T-helper 17 cell (primary cell): ENCODE data around the gene KRT72. TPM values are rescaled to one million over a fixed set of nuclear protein-coding genes. Genes with fewer than 3 reads are reported as not detected.

Experiments
- ATAC-seq: fragments of 150-1000 bp; cut with Tn5 transposase; 2 replicates; pipeline ENCODE4 v1.10.0; 2021; ENCODE audit warnings: mild to moderate bottlenecking, moderate library complexity
- DNase-seq, 3 donors: peaks; one replicate each; pipeline versions ENCODE4 v3.0.0 to v3.0.0-alpha.2; 2020 to 2021
- H3K9me3 ChIP-seq: one replicate; pipeline ENCODE4 v1.7.0; 2013; ENCODE audit warnings: low read length, mild to moderate bottlenecking; ENCODE audit not compliant: control insufficient read depth, poor library complexity, severe bottlenecking
- H3K27ac Mint-ChIP-seq: one replicate; pipeline ENCODE4 v1.8.0; 2022; ENCODE audit warnings: mild to moderate bottlenecking, moderate library complexity, mixed read lengths
- H3K27me3 Mint-ChIP-seq: one replicate; pipeline ENCODE4 v1.8.0; 2022; ENCODE audit warnings: mixed read lengths
- H3K36me3 Mint-ChIP-seq: one replicate; pipeline ENCODE4 v1.8.0; 2022; ENCODE audit warnings: low read depth, mixed read lengths
- H3K4me1 Mint-ChIP-seq: one replicate; pipeline ENCODE4 v1.8.0; 2022; ENCODE audit warnings: mild to moderate bottlenecking, mixed read lengths
- H3K4me3 Mint-ChIP-seq: one replicate; pipeline ENCODE4 v1.8.0; 2022; ENCODE audit warnings: mild to moderate bottlenecking, moderate library complexity, mixed read lengths
- total RNA-seq, 4 donors: library from RNA in 2 of 4; stranded (reverse) in 2 of 4; gene quantifications; one replicate each; pipeline ENCODE4 v1.2.3 and lab custom pipeline; 2022 to 2026

KRT72 gene
- total RNA-seq = 1 to 10 TPM in 1 of 2 donors, under 1 TPM in 1; 0.60 to 1.6 TPM
- total RNA-seq (lab: John Stamatoyannopoulos, UW) = 0 reads per million in 2 donors

DNA sequence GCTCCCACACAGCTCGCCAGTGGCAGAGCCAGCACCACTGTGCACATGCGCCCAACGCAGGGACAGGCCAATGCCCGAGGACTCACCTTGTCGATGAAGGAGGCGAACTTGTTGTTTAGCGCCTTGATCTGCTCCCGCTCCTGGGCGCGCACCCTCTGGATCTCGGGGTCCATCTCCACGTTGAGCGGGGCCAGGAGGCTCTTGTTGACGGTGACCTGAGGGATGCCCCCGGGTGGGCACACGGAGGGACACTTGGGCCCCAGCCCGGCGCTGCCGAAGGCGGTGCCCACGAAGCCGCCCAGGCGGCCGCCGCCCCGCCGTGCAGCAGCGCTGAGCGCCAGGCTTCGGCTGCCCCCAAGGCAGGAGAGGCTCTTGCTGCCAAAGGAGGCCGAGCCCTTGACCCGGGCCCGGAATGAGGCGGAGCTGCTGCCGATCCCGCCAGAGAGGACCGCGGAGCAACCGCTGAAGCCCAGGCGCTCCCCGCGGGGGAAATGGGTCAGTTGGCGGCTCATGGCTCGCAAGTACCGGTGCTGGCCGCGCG, at the start of gene KRT72:
Gene KRT72 (minus strand): TSS at position 523 of the 541 bp plus-strand sequence. CDS start 11 bp downstream, at position 512.
- H3K36me3 Mint-ChIP-seq = peaks cover 2% of the 10 kb centered on the region
- no peak within 1 kb of the TSS for H3K4me3 Mint-ChIP-seq
- H3K27me3 Mint-ChIP-seq = peaks cover 41% of the 10 kb centered on the region
- H3K4me1 Mint-ChIP-seq = peaks cover 16% of the 10 kb centered on the region
- H3K9me3 ChIP-seq = no peaks in the 10 kb centered on the region
- ATAC-seq = no peak
- H3K27ac Mint-ChIP-seq = no peak within 1 kb of the TSS
- no peak for DNase-seq

DNA sequence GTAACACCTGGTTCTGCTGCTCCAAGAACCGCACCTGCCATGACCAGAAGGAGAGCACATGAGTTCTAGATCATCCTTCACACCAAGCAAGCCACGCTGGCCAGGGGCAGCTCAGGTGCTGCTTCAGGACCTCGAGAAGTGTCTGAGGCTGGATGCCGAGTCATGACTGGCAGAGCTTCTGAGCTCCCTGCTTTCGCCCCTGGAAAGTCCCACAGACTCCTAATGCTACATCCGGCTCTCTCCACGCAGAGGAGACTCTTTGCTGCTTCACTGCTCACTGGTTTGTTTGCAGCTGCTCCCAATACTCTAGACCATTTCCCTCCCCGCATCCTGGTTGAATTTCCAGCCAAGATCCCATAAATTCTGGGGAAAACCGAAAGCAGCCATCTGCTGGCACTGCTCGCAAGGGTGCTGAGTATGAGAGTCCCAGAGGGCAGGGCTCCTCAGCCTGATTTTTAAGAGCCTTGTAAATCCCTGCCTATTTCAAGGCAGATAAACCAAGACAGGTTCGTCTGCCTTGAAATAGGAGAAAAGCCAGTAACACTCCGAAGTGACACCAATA, 49.3 kb upstream of the KRT72 start:
- H3K4me1 Mint-ChIP-seq = peaks cover 30% of the 10 kb centered on the region
- DNase-seq (no peak), ATAC-seq (no peak)
- H3K27me3 Mint-ChIP-seq = peaks cover 29% of the 10 kb centered on the region
- H3K27ac Mint-ChIP-seq = no peak overlapping the region
- no peak overlapping the region for H3K4me3 Mint-ChIP-seq
- H3K9me3 ChIP-seq = no peaks in the 10 kb centered on the region
- H3K36me3 Mint-ChIP-seq = peaks cover 3% of the 10 kb centered on the region

- no peak overlapping the region for H3K27ac Mint-ChIP-seq
- H3K9me3 ChIP-seq = no peaks in the 10 kb centered on the region
- peaks cover 19% of the 10 kb centered on the region for H3K27me3 Mint-ChIP-seq
- peaks cover 3% of the 10 kb centered on the region for H3K36me3 Mint-ChIP-seq
- peaks cover 35% of the 10 kb centered on the region for H3K4me1 Mint-ChIP-seq
- DNase-seq = no peak
- no peak for ATAC-seq
- H3K4me3 Mint-ChIP-seq = no peak overlapping the region
Observed at GRCh38 chr12:52649066-52649465, 47.8 kb upstream of the KRT72 start.

- DNase-seq (no peak), ATAC-seq (no peak)
- Mint-ChIP-seq H3K4me3 (no peak overlapping the region), H3K4me1 (peaks cover 35% of the 10 kb centered on the region), H3K27ac (no peak overlapping the region), H3K36me3 (peaks cover 3% of the 10 kb centered on the region), H3K27me3 (peaks cover 13% of the 10 kb centered on the region)
- no peaks in the 10 kb centered on the region for H3K9me3 ChIP-seq
Observed at GRCh38 chr12:52648012-52648550, 46.8 kb upstream of the KRT72 start.

DNA sequence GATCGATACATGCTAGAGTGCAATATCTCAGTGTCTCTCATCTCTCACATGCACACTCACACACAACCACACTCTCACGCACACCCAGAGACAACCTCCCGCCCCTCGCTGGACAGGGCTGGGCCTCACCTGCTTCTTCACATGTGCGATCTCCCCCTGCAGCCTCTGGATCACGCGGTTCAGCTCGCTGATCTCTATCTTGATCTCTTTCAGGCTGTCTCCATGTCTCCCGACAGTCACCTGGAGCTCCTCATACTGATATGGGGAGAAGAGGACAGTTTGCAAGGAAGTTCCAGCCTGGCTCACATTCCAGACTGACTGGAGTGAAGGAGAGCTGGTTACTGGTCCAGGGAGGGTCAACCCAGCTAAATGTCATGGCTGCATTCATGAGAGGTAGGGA, 46.3 kb upstream of the KRT72 start:
- peaks cover 9% of the 10 kb centered on the region for H3K27me3 Mint-ChIP-seq
- H3K36me3 Mint-ChIP-seq = peaks cover 3% of the 10 kb centered on the region
- H3K4me1 Mint-ChIP-seq = peaks cover 35% of the 10 kb centered on the region
- H3K9me3 ChIP-seq = no peaks in the 10 kb centered on the region
- ATAC-seq (no peak), DNase-seq (no peak)
- no peak overlapping the region for H3K4me3 Mint-ChIP-seq
- H3K27ac Mint-ChIP-seq = no peak overlapping the region

DNA sequence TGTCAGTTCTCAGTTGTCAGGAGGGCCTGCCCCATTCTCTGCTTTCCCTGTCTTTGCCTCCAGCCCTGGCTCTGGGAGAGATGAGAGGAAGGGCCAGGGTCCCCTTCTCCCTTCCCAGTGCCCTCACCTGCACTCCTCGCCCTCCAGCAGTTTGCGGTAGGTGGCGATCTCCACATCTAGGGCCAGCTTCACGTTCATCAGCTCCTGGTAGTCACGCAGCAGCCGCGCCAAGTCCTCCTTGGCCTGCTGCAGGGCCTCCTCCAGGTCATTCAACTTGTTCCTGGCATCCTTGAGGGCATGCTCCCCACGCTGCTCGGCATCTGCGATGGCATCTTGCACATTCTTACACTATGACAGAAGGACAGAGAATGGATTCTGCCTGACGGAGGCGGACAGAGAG, 45.4 kb upstream of the KRT72 start:
- Mint-ChIP-seq H3K27me3 (peaks cover 6% of the 10 kb centered on the region), H3K27ac (peak overlapping the region; percentile 56), H3K4me3 (peak overlapping the region; percentile 43), H3K4me1 (peaks cover 41% of the 10 kb centered on the region), H3K36me3 (peaks cover 5% of the 10 kb centered on the region)
- ATAC-seq (no peak), DNase-seq (no peak)
- H3K9me3 ChIP-seq = no peaks in the 10 kb centered on the region

DNA sequence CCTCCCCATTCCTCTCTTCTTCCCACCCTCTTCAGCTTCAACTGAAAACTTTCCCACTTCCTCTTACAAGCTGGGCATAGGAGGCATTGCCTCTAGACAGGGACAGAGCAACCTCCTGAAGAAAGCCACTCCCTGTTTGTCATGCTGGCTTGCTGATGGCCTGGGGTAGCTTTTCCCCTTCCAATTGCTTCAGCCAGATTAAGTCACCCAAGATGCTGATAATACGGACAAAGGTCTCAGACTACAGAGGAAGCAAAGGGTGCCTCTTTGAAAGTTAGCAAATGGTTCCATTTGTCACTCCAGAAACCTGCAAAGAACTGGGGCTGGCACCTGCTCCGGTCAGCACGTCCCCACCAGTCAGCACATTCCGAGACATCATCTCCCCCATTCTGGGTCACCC, 44.7 kb upstream of the KRT72 start:
- no peaks in the 10 kb centered on the region for H3K9me3 ChIP-seq
- H3K4me1 Mint-ChIP-seq = peaks cover 46% of the 10 kb centered on the region
- H3K4me3 Mint-ChIP-seq = peak overlapping the region; percentile 67
- DNase-seq (no peak), ATAC-seq (no peak)
- peaks cover 6% of the 10 kb centered on the region for H3K27me3 Mint-ChIP-seq
- peak overlapping the region; percentile 56 for H3K27ac Mint-ChIP-seq
- peaks cover 5% of the 10 kb centered on the region for H3K36me3 Mint-ChIP-seq

- Mint-ChIP-seq H3K27me3 (peaks cover 1% of the 10 kb centered on the region), H3K4me1 (peaks cover 47% of the 10 kb centered on the region), H3K27ac (peak overlapping the region; percentile 56), H3K4me3 (peak overlapping the region; percentile 67), H3K36me3 (peaks cover 5% of the 10 kb centered on the region)
- ATAC-seq (peak; percentile 91), DNase-seq (no peak)
- no peaks in the 10 kb centered on the region for H3K9me3 ChIP-seq
Observed at GRCh38 chr12:52645120-52645761, 44.0 kb upstream of the KRT72 start.

- Mint-ChIP-seq H3K4me1 (peaks cover 40% of the 10 kb centered on the region), H3K4me3 (no peak overlapping the region), H3K27me3 (no peaks in the 10 kb centered on the region), H3K27ac (peak overlapping the region; percentile 56), H3K36me3 (peaks cover 5% of the 10 kb centered on the region)
- H3K9me3 ChIP-seq = no peaks in the 10 kb centered on the region
- no peak for DNase-seq
- no peak for ATAC-seq
Observed at GRCh38 chr12:52644078-52644415, 42.8 kb upstream of the KRT72 start.

- DNase-seq = no peak
- H3K9me3 ChIP-seq = no peaks in the 10 kb centered on the region
- Mint-ChIP-seq H3K4me3 (no peak overlapping the region), H3K27ac (peak overlapping the region; percentile 56), H3K4me1 (peaks cover 38% of the 10 kb centered on the region), H3K27me3 (no peaks in the 10 kb centered on the region), H3K36me3 (peaks cover 5% of the 10 kb centered on the region)
- ATAC-seq = no peak
Observed at GRCh38 chr12:52643233-52644077, 42.2 kb upstream of the KRT72 start.

GRCh38 chr12:52641468-52641867, 40.2 kb upstream of the KRT72 start:
- H3K27me3 Mint-ChIP-seq = peaks cover 7% of the 10 kb centered on the region
- ATAC-seq = no peak
- H3K36me3 Mint-ChIP-seq = peaks cover 5% of the 10 kb centered on the region
- no peak for DNase-seq
- H3K4me1 Mint-ChIP-seq = peaks cover 31% of the 10 kb centered on the region
- peak overlapping the region; percentile 73 for H3K27ac Mint-ChIP-seq
- H3K9me3 ChIP-seq = no peaks in the 10 kb centered on the region
- no peak overlapping the region for H3K4me3 Mint-ChIP-seq

GRCh38 chr12:52637299-52637698, 36.0 kb upstream of the KRT72 start:
- Mint-ChIP-seq H3K27ac (peak overlapping the region; percentile 53), H3K4me3 (no peak overlapping the region), H3K4me1 (peaks cover 19% of the 10 kb centered on the region), H3K36me3 (peaks cover 5% of the 10 kb centered on the region), H3K27me3 (peaks cover 8% of the 10 kb centered on the region)
- ATAC-seq (no peak), DNase-seq (no peak)
- H3K9me3 ChIP-seq = no peaks in the 10 kb centered on the region
